HepG2 (cell line): ENCODE measurements around the gene SLN. TPM values are rescaled to one million over a fixed set of nuclear protein-coding genes. Genes with fewer than 3 reads are reported as not detected.

Experiments
- ATAC-seq: fragments of 200-7000 bp; cut with Tn5 transposase; 3 replicates; pipeline ENCODE4 v1.9.1; 2020; ENCODE audit warnings: mild to moderate bottlenecking, moderate library complexity
- BruUV-seq: library from RNA; stranded (reverse); fragments of 400-500 nt; replicated peaks from 2 replicates; lab custom pipeline; 2021; lab: Mats Ljungman, UMichigan
- CTCF ChIA-PET: fragments of 300-600 bp; formaldehyde crosslinking; extraction: SDS; loops from one replicate; lab custom pipeline; 2021; ENCODE audit warnings: low total read pairs, inconsistent platforms, low intra/inter-chr PET ratio; lab: Yijun Ruan, JAX
- POLR2A ChIA-PET: fragments of 350-600 bp; sonication (Branson Sonifier 250); formaldehyde crosslinking; loops from one replicate; lab custom pipeline; 2020; ENCODE audit warnings: antibody characterized with exemption, inconsistent platforms; lab: Yijun Ruan, JAX
- DNase-seq: peaks from one replicate; pipeline ENCODE4 v3.0.0-alpha.2; 2015; ENCODE audit warnings: low spot score
- FAIRE-seq: peaks from 3 replicates; lab custom pipeline; 2011; peaks lifted over from hg19 to GRCh38; lab: Jason Lieb, UNC
- H2AFZ ChIP-seq: one replicate; pipeline ENCODE4 v1.6.1; 2011; ENCODE audit warnings: low read length, inconsistent platforms
- H3K27ac ChIP-seq: fragments of 300-600 bp; 3 replicates; pipeline ENCODE4 v1.8.0; 2011; ENCODE audit warnings: mixed run types, mild to moderate bottlenecking, mixed read lengths, low read length, inconsistent platforms; ENCODE audit not compliant: insufficient read depth; ENCODE audit errors: extremely low read length
- H3K27me3 ChIP-seq, 2 experiments: fragments of 200-600 bp in 1 of 2; 2 replicates in 1 of 2; 3 replicates in 1 of 2; pipeline versions ENCODE4 v1.6.0 to v1.8.0; 2011; ENCODE audit warnings: low read length in 2 of 2, mild to moderate bottlenecking in 2 of 2, moderate library complexity in 2 of 2, inconsistent platforms in 1 of 2; ENCODE audit not compliant: insufficient read depth in 2 of 2, control insufficient read depth in 1 of 2
- H3K36me3 ChIP-seq, 2 experiments: fragments of 200-600 bp in 1 of 2; replicated peaks in 1 of 2; 2 replicates in 1 of 2; 3 replicates in 1 of 2; pipeline versions ENCODE4 v1.5.1 to v1.8.0; 2011; ENCODE audit warnings: low read length in 2 of 2, inconsistent platforms in 1 of 2; ENCODE audit not compliant: insufficient read depth in 2 of 2, control insufficient read depth in 1 of 2
- H3K4me1 ChIP-seq: 2 replicates; pipeline ENCODE4 v1.5.1; 2012; ENCODE audit warnings: low read length, inconsistent platforms; ENCODE audit not compliant: insufficient read depth
- H3K4me2 ChIP-seq: 2 replicates; pipeline ENCODE4 v1.6.0; 2011; ENCODE audit warnings: low read depth, low read length, inconsistent platforms
- H3K4me3 ChIP-seq, 3 experiments: fragments of 200-600 bp in 1 of 3; sonication (generic), shearing (Covaris generic) in 1 of 3; replicated peaks in 1 of 3; 2 replicates each; pipeline ENCODE4 v1.5.1; 2011 to 2016; ENCODE audit warnings: low read length in 3 of 3, inconsistent platforms in 2 of 3, low read depth in 2 of 3, mild to moderate bottlenecking in 2 of 3, control low read depth in 1 of 3, mixed read lengths in 1 of 3; ENCODE audit not compliant: insufficient read depth in 1 of 3
- H3K79me2 ChIP-seq: one replicate; pipeline ENCODE4 v1.6.1; 2011; ENCODE audit warnings: low read length, inconsistent platforms; ENCODE audit not compliant: insufficient read depth
- H3K9ac ChIP-seq: 2 replicates; pipeline ENCODE4 v1.6.0; 2011; ENCODE audit warnings: mild to moderate bottlenecking, low read depth, low read length, inconsistent platforms; ENCODE audit not compliant: insufficient read depth
- H3K9me3 ChIP-seq: 2 replicates; pipeline ENCODE4 v1.5.1; 2012; ENCODE audit warnings: mild to moderate bottlenecking, low read length
- H4K20me1 ChIP-seq: 2 replicates; pipeline ENCODE4 v1.6.0; 2011; ENCODE audit warnings: inconsistent platforms, mild to moderate bottlenecking, low read length, moderate library complexity; ENCODE audit not compliant: insufficient read depth
- ELF3 ChIP-seq: IDR thresholded peaks from 2 replicates; pipeline ENCODE4 v1.6.1; 2016; ENCODE audit warnings: missing genetic modification reagents, missing compliant biosample characterization
- MIER2 ChIP-seq: IDR thresholded peaks from 2 replicates; pipeline ENCODE4 v1.6.1; 2016; ENCODE audit warnings: missing biosample characterization, missing genetic modification reagents
- NFRKB ChIP-seq: fragments of 450-650 bp; IDR thresholded peaks from 2 replicates; pipeline ENCODE4 v1.6.1; 2017
- PRPF4 ChIP-seq: fragments of 200-400 bp; formaldehyde crosslinking; IDR thresholded peaks from 2 replicates; pipeline ENCODE4 v1.6.1; 2016; ENCODE audit warnings: low read length, low read depth; ENCODE audit not compliant: poor library complexity, severe bottlenecking
- PTBP1 ChIP-seq: fragments of 200-400 bp; formaldehyde crosslinking; IDR thresholded peaks from 2 replicates; pipeline ENCODE4 v1.6.1; 2018; ENCODE audit warnings: low read length, low read depth; ENCODE audit not compliant: poor library complexity, severe bottlenecking
- RBM39 ChIP-seq: fragments of 200-400 bp; formaldehyde crosslinking; IDR thresholded peaks from one replicate; pipeline ENCODE4 v1.6.1; 2018; ENCODE audit warnings: antibody characterized with exemption, mild to moderate bottlenecking, low read depth, low read length; ENCODE audit not compliant: poor library complexity, severe bottlenecking
- YEATS4 ChIP-seq: sonication (generic); formaldehyde crosslinking; IDR thresholded peaks from 2 replicates; pipeline ENCODE4 v1.4.0; 2020; ENCODE audit warnings: missing genetic modification reagents, borderline replicate concordance
- ZNF143 ChIP-seq: sonication (generic); formaldehyde crosslinking; IDR thresholded peaks from 2 replicates; pipeline ENCODE4 v1.4.0; 2020; ENCODE audit warnings: missing genetic modification reagents
- ZNF274 ChIP-seq: sonication (generic); formaldehyde crosslinking; IDR thresholded peaks from 2 replicates; pipeline ENCODE4 v1.5.1; 2020; ENCODE audit warnings: mild to moderate bottlenecking, missing genetic modification reagents
- ZNF75D ChIP-seq: sonication (generic); formaldehyde crosslinking; IDR thresholded peaks from 2 replicates; pipeline ENCODE4 v1.8.1; 2023; ENCODE audit warnings: missing genetic modification reagents, mild to moderate bottlenecking, borderline replicate concordance
- WGBS: methylation state at CpG from one replicate; pipeline ENCODE4 v1.1.6; 2017; ENCODE audit warnings: low lambda C conversion rate; 5-methylcytosine and 5-hydroxymethylcytosine counted together
- in situ Hi-C: cut with HindIII; loops from 2 replicates; pipeline ENCODE4 v1.10.0; 2017; ENCODE audit warnings: low pct_unique_long_range_greater_than_20kb; ENCODE audit not compliant: extremely low pct_ligation_motif_present
- intact Hi-C: fragments of 100-400 bp; cut with micrococcal nuclease; formaldehyde crosslinking; loops from one replicate; pipeline ENCODE4 v1.10.0; 2022; ENCODE audit not compliant: unreplicated experiment
- polyA plus RNA-seq, 8 experiments: library from polyadenylated mRNA; depleted of rRNA in 3 of 8; stranded (reverse) in 7 of 8; unstranded in 1 of 8; fragments of >200 nt; fragmentation: Illumina TruSeq in 4 of 8; extraction: Trizol in 4 of 8; gene quantifications; 2 replicates each; pipeline versions ENCODE4 v1.2.1 to v1.2.3, GENCODE V29; 2011 to 2016; ENCODE audit warnings: low read depth in 4 of 8, missing spikeins in 1 of 8, mixed read lengths in 1 of 8; ENCODE audit not compliant: insufficient read depth in 1 of 8
- total RNA-seq, 5 experiments: library from RNA; depleted of rRNA; stranded (reverse); fragments of >200 nt; fragmentation: Illumina TruSeq; extraction: Trizol; gene quantifications; 2 replicates each; pipeline ENCODE4 v1.2.3, GENCODE V29; 2016; ENCODE audit warnings: low read depth in 1 of 5
- TF ChIP-seq, protein P1 (sequence below): sonication (generic); formaldehyde crosslinking; IDR thresholded peaks from 2 replicates; pipeline ENCODE4 v1.4.0; 2020; ENCODE audit warnings: mild to moderate bottlenecking, missing genetic modification reagents

Gene SLN
- total and polyA plus RNA-seq, 2 of the 13 experiments (the other 11 are each of a cell fraction or from before 2014, with no cell fraction given) = not detected

DNA sequence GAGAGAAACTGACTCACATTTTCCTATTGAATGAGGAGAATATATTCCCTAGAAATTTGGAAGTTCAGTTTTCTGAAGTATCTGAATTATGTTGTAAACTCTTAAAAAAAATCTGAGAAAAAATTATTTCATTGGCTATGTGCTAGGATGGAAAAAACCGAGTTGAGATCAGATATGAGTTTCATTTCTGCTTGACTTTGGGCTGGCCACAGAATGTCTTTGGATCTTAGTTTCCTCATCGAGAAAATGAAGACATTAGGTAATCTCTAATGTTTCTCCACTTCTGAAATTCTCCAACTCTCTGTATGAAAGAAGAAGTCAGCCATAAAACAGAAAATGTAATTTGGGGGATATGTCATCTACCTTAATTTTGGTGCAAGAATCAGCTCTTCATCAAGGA is 28.8 kb downstream of the SLN start:
- WGBS = 2% methylated on average over 2 of the region's 2 CpGs
- ChIA-PET CTCF (no interaction called here), POLR2A (no interaction called here)
- Histone ChIP-seq H3K4me1 (no peaks in the 10 kb centered on the region), H3K79me2 (no peaks in the 10 kb centered on the region), H3K9me3 (no peaks in the 10 kb centered on the region), H3K36me3 (no peaks in the 10 kb centered on the region), H3K27ac (no peak overlapping the region), H3K27me3 (peaks cover 0 to 4% of the 10 kb centered on the region in 2 experiments; a peak in 1 of 5 replicates), H3K4me3 (no peak overlapping the region), H3K4me2 (no peak overlapping the region), H4K20me1 (no peaks in the 10 kb centered on the region), H3K9ac (no peak overlapping the region), H2AFZ (no peak overlapping the region)
- FAIRE-seq (no peak), ATAC-seq (no peak), DNase-seq (no peak)
- intact Hi-C loops (no loop called here), in situ Hi-C loops (no loop called here)
- BruUV-seq = no TSS peak
- TF ChIP-seq ZNF274 (CRISPR knock-in tag) (no peak), ZNF75D (CRISPR knock-in tag) (no peak), ELF3 (CRISPR knock-in tag) (no peak), ZNF143 (CRISPR knock-in tag) (no peak), PRPF4 (no peak), MIER2 (CRISPR knock-in tag) (no peak), PTBP1 (no peak), YEATS4 (no peak), NFRKB (no peak), RBM39 (no peak)
- TF ChIP-seq, protein P1, sequence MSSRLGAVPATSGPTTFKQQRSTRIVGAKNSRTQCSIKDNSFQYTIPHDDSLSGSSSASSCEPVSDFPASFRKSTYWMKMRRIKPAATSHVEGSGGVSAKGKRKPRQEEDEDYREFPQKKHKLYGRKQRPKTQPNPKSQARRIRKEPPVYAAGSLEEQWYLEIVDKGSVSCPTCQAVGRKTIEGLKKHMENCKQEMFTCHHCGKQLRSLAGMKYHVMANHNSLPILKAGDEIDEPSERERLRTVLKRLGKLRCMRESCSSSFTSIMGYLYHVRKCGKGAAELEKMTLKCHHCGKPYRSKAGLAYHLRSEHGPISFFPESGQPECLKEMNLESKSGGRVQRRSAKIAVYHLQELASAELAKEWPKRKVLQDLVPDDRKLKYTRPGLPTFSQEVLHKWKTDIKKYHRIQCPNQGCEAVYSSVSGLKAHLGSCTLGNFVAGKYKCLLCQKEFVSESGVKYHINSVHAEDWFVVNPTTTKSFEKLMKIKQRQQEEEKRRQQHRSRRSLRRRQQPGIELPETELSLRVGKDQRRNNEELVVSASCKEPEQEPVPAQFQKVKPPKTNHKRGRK (CRISPR knock-in tag) = no peak
